Measurements from ENCODE around the gene IFNL4.
"Not testable (repeated sequence)": the region's sequence is repeated elsewhere in the genome, so short reads cannot be mapped to it uniquely, and the experiment has no call there.

Gene IFNL4

DNA sequence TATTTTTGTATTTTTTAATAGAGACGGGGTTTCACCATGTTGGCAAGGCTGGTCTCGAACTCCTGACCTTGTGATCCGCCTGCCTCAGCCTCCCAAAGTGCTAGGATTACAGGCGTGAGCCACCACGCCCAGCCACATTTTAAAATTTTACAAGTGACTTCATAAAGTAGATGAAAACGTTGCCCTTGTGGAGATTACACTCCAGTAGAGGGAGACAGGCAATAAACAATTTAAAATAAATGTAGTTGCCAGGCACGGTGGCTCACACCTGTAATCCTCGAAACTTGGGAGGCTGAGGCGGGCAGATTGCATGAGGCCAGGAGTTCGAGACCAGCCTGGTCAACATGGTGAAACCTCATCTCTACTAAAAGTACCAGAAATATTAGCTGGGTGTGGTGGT lies 29.5 kb downstream of the IFNL4 start:
- DNase-seq = not testable (repeated sequence)

GRCh38 chr19:39218230-39219007 lies 30.2 kb downstream of the IFNL4 start:
- no peak for DNase-seq

DNA sequence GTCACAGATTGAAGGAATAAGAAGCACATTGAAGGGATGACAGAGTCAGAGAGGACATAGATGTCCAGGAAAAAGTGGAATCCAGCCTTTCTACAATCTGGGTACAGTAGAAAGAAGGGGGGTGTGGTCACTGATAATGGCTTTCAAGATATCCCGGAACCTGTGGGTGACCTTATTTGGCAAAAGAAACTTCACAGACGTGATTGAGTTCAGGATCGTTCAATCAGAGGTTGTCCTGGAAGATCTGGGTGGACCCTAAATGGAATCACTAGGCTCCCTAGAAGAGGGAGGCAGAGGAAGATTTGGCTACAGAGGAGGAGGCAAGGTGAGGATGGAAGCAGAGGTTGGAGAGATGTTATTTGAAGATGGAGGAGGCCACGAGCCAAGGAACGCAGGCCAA lies 31.6 kb downstream of the IFNL4 start:
- DNase-seq = no peak

DNA sequence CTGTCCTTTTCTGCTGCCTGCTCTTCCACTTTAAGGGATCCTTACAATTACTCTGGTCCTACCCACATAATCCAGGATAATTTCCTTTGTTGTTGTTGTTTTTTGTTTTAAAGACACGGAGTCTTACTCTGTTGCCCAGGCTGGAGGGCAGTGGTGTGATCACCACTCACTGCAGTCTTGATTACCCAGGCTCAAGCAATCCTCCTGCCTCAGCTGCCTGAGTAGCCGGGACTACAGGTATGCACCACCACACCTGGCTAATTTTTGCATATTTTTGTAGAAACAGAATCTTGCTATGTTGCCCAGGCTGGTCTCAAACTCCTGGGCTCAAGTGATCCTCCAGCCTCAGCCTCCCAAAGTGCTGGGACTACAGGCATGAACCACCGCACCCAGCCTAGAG lies 33.3 kb downstream of the IFNL4 start:
- DNase-seq = not testable (repeated sequence)

- DNase-seq = no peak
Measured at GRCh38 chr19:39212375-39212742, 36.3 kb downstream of the IFNL4 start.

DNA sequence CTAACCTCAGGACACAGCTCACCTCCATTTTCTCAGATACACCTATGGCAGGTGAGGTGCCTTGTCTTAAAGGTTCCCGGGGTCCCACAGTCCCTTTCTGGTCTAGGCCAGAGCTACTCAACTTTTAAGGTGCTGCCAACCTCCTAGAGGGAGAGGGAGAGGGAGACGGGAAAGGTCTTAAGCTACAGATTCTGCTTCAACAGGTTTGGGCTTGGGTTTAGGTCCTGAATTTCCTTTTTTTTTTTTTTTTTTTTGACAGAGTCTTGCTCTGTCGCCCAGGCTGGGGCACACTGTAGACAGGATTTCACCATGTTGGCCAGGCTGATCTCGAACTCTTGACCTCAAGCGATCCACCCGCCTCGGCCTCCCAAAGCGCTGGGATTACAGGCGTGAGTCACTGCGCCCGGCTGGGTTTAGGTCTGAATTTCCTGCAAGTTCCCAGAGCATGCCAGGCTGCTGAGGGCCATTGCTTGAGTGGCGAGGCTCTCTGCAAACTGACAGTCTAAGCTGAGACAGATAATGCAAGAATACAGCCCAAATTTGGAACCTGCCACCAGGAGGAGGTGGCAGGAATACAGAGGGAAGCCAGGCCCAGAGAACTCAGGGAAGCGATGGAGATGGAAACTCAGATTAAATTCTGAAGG lies 36.8 kb downstream of the IFNL4 start:
- no peak for DNase-seq

DNA sequence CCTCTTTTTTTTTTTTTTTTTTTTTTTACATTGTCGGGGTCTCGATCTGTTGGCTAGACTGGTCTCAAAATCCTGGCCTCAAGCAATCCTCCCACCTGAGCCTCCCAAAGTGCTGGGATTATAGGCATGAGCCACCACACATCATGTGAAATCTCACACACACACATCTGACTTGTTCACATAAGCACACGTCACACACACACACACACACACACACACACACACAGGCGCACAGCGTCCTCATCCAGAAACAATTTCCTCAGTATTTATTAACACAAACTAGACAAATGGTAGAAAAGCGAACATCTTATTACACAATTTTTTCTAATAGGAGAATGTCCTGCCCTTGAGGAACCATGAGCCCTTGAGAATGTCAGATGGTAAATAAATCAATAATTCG lies 39.5 kb downstream of the IFNL4 start:
- DNase-seq = no peak

DNA sequence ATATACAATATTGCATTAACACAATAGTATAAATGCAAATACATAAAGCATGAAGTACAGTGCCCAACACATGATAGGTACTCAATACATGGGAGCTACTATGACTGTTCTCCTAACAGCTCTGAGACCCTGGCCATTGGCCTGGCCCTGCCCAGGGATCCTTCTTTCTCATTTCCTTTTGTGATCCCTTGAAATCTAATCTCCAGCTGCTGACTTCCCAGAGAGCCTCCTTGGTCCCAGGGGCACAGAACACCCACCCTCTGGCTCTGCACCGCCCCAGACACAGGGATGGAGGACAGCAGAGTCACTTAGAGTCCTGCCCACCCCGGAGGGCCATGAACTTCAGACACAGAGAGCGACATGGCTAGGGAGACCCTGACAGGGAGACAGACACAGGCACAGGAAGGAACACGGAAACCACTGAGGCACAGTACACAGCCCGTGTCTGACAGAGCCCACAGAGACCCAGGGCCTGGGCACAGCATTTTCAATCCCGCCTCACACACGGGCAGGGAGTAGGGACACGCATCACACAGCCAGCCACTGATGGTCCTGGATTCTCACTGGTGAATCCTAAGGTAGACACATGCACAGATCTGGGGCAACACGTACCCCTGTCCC lies 40.4 kb downstream of the IFNL4 start:
- DNase-seq = no peak

GRCh38 chr19:39207293-39207836 lies 41.3 kb downstream of the IFNL4 start:
- DNase-seq = no peak

DNA sequence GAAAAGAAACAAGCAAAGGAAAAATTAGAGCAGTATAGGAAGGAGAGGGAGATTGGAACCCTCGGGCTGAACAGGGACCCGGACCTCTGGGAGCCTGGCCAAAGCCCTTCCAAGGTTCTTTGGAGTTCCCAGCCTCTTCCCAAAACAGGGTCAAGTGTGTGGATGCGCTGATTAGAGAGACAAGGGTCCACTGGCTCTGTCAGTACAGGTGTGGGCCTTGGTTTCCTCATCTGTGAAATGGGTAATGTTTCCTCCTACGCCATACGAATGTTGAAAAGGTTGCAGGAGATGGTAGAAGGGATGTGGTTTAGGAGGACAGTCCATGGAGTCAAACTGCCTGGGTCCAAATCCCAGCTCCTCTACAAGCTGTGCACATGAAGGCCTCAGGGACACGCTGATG lies 42.5 kb downstream of the IFNL4 start:
- DNase-seq = no peak

DNA sequence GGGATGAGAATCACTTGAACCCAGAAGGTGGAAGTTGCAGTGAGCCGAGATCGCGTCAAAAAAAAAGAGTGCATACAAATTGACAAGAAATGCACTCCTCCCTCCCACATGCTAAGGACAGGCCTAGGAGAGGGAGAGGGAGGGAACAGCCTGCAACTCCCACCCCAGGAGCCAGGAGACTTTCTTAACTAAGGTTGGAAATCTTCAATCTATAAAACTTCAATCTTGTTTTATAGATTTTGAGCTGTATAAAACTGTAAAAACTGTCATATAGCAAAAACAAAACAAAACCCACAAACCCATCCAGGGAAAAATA lies 43.2 kb downstream of the IFNL4 start:
- DNase-seq = no peak

DNA sequence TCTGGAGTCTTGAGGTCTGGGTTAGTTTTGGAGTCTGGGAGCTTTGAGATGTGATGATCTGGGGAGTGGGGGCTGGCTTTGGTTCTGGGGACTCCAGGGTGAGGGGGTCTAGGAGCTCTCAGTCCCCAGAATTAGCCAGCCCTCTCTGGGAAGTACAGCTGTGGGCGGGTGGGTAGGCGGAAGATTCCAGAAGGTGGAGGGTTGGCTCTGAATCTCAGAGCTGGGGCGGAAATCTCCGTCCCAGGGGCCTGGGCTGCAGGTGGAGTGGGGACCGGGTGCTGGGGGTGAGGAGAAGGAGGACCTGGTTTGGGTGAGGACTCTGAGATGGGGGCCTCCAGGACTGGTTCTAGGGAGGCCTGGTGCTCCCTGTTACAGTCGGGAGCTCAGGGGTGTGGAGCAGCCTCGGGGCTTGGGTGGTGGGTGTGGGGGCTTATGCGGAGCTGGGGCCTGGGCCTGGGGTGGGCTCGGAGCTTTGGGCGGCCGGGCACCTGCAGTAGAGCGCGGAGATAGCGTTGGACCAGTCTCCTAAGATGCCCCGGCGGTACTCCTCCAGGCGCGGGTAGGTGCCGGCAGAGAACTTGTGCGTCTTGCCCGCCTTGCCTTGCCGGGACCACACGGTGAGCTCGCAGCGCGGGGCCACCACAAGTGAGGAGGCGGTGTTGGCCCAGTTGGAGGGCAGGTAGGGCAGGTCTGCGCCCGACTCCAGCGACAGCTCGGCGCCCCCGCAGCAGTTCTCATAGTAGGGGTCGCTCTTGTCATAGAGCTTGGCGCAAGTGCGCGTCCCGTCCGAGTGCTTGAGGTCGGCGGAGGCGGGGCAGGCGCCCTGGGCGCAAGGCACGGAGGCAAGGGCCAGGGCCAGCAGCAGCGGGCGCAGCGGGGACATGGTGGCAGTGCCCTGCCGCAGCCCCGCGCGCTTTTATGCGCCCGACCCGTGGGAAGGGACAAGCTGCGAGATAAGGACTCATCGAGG lies 45.0 kb downstream of the IFNL4 start, which contains the start of gene SYCN:
TSS of gene SYCN (minus strand) at position 892 of the 970 bp plus-strand sequence. CDS start at position 883, 9 bp downstream.
- DNase-seq = no peak

DNA sequence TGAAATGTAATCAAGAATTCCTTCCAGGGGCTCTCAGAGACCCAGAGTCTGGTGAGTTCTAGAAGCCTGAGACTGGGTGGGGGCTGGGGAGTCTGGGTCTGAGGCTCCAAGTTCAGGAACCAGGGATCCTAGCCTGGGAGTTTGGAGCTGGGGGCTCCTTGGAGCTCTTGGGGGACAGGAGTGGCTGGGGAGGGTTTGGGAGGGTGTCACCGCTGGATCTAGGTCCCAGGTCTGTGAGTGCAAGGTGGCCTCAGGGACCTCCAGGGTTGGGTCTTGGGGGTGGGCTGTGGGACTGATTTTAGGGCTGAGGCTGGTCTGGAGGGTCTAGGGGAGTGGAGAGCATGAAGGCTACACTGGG lies 45.7 kb downstream of the IFNL4 start:
- no peak for DNase-seq

DNA sequence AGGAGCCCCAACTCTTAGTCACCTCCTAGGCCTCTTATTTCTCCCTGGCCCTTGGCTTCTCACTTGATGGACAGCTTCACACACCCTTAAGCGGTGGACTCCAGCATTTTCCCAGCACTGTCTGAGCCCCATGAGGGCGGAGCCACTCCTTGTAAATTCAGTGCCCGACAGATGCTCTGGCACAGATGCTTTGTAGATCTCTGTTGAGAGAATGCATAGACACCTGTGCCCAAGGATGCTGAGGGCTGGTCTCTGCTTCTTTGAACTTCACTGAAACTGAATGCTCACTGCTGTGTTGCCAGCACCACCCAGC lies 47.9 kb downstream of the IFNL4 start:
- DNase-seq = peak; percentile 10

GRCh38 chr19:39200066-39200802 lies 48.4 kb downstream of the IFNL4 start:
- peak; percentile 26 for DNase-seq

DNA sequence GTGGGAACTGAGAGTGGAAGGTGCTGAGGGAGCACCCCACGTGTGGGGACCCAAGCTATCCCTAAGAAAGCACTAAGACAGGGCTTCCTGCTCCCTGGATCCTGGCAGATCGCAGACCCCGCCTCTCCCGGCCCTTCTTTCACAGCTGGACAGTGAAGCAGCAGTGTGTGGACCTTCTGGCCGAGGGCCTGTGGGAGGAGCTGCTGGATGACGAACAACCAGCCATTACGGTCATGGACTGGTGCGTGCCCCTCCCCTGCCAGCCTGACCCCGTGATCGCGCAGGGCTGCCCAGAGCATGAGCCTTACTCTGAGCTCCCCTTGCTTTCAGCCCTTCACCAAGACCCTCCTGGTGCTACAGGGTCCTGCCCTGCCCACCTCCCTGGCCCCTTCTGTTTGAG lies 49.6 kb downstream of the IFNL4 start:
- DNase-seq = peak; percentile 67

DNA sequence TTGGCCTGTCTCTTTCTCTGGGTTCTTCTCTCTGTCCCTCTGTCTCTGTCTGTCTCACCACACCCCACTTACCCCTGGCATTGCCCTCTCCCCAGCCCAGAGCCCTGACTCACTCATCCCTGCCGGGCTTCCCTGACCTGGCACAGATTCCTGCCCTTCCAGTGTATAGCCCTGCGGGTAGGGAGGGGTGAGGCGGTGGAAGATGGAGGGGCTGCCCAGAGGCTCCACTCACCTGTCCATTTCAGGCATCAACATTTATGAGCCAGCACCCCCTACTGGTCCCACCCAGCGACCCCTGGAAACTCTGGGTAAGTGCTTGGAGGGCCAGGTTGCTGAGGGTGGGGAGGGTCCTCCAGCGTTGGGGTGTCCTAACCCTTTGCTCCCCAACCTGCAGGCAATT lies 50.8 kb downstream of the IFNL4 start:
- DNase-seq = peak; percentile 23

- peak; percentile 23 for DNase-seq
Measured at GRCh38 chr19:39196860-39197562, 51.6 kb downstream of the IFNL4 start, which contains the start of gene NCCRP1. Gene NCCRP1, plus strand, starts transcription at chr19:39196964. Its CDS starts 19 bp downstream, at chr19:39196983.

- peak; percentile 8 for DNase-seq
Measured at GRCh38 chr19:39196320-39196719, 52.3 kb downstream of the IFNL4 start.
